ENCODE results near the gene MANEA.

- TF ChIP-seq, protein P1, sequence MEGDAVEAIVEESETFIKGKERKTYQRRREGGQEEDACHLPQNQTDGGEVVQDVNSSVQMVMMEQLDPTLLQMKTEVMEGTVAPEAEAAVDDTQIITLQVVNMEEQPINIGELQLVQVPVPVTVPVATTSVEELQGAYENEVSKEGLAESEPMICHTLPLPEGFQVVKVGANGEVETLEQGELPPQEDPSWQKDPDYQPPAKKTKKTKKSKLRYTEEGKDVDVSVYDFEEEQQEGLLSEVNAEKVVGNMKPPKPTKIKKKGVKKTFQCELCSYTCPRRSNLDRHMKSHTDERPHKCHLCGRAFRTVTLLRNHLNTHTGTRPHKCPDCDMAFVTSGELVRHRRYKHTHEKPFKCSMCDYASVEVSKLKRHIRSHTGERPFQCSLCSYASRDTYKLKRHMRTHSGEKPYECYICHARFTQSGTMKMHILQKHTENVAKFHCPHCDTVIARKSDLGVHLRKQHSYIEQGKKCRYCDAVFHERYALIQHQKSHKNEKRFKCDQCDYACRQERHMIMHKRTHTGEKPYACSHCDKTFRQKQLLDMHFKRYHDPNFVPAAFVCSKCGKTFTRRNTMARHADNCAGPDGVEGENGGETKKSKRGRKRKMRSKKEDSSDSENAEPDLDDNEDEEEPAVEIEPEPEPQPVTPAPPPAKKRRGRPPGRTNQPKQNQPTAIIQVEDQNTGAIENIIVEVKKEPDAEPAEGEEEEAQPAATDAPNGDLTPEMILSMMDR (IDR thresholded peaks at IDR 0.05): no peak
- no peak for TF ChIP-seq POLR2A (IDR thresholded peaks at IDR 0.05)
Observed at GRCh38 chr6:95530176-95530819, 47.0 kb upstream of the MANEA start.
